Neuronal stem cell (in vitro differentiated cells): ENCODE results near the gene RCOR2. TPM values are rescaled to one million over a fixed set of nuclear protein-coding genes. Genes with fewer than 3 reads are reported as not detected.
"Not testable (repeated sequence)": the region's sequence is repeated elsewhere in the genome, so short reads cannot be mapped to it uniquely, and the experiment has no call there.

Experiments
- DNase-seq: peaks from one replicate; pipeline ENCODE4 v3.0.0-alpha.2; 2013; ENCODE audit warnings: low spot score
- H2AFZ ChIP-seq: one replicate; pipeline ENCODE4 v1.6.1; 2013; ENCODE audit warnings: mild to moderate bottlenecking, low read length, inconsistent platforms
- H2AK5ac ChIP-seq: 2 replicates; pipeline ENCODE4 v1.6.1; 2013; ENCODE audit warnings: low read depth, mild to moderate bottlenecking, inconsistent platforms, low read length, moderate library complexity, mixed read lengths
- H2BK120ac ChIP-seq: 2 replicates; pipeline ENCODE4 v1.6.1; 2013; ENCODE audit warnings: low read depth, mild to moderate bottlenecking, inconsistent platforms, low read length, moderate library complexity, mixed read lengths
- H2BK12ac ChIP-seq: one replicate; pipeline ENCODE4 v1.6.1; 2013; ENCODE audit warnings: low read length, inconsistent platforms
- H2BK15ac ChIP-seq: 2 replicates; pipeline ENCODE4 v1.6.1; 2013; ENCODE audit warnings: mild to moderate bottlenecking, low read length, inconsistent platforms, mixed read lengths
- H2BK5ac ChIP-seq: one replicate; pipeline ENCODE4 v1.6.1; 2013; ENCODE audit warnings: inconsistent platforms, mild to moderate bottlenecking, low read length, moderate library complexity
- H3K14ac ChIP-seq: one replicate; pipeline ENCODE4 v1.6.1; 2013; ENCODE audit warnings: low read length, inconsistent platforms
- H3K18ac ChIP-seq: 2 replicates; pipeline ENCODE4 v1.6.1; 2013; ENCODE audit warnings: low read length, inconsistent platforms
- H3K23ac ChIP-seq: 2 replicates; pipeline ENCODE4 v1.6.1; 2013; ENCODE audit warnings: low read depth, mild to moderate bottlenecking, mixed read lengths, low read length, inconsistent platforms; ENCODE audit not compliant: poor library complexity
- H3K27ac ChIP-seq: replicated peaks from 3 replicates; pipeline ENCODE4 v1.5.1; 2013; ENCODE audit warnings: low read length, inconsistent platforms
- H3K27me3 ChIP-seq, 3 experiments: 2 replicates each; pipeline ENCODE4 v1.6.1; 2013; ENCODE audit warnings: low read length in 3 of 3, mild to moderate bottlenecking in 2 of 3, inconsistent platforms in 1 of 3, low read depth in 1 of 3, mixed read lengths in 1 of 3, moderate library complexity in 1 of 3; ENCODE audit not compliant: control insufficient read depth in 3 of 3, insufficient read depth in 3 of 3
- H3K36me3 ChIP-seq, 2 donors: replicated peaks in 1 of 2; 2 replicates each; pipeline ENCODE4 v1.6.1; 2013; ENCODE audit warnings: low read length in 2 of 2; ENCODE audit not compliant: control insufficient read depth in 2 of 2, insufficient read depth in 2 of 2
- H3K4ac ChIP-seq: 2 replicates; pipeline ENCODE4 v1.6.1; 2013; ENCODE audit warnings: inconsistent platforms, mild to moderate bottlenecking, low read length, moderate library complexity
- H3K4me1 ChIP-seq, 2 donors: 1 replicate in 1 of 2; 2 replicates in 1 of 2; pipeline ENCODE4 v1.6.1; 2013; ENCODE audit warnings: low read length in 2 of 2, low read depth in 1 of 2; ENCODE audit not compliant: control insufficient read depth in 2 of 2, insufficient read depth in 1 of 2
- H3K4me2 ChIP-seq: one replicate; pipeline ENCODE4 v1.6.1; 2013; ENCODE audit warnings: mild to moderate bottlenecking, low read length, inconsistent platforms; ENCODE audit not compliant: insufficient read depth, poor library complexity, severe bottlenecking
- H3K4me3 ChIP-seq, 2 donors: 2 replicates each; pipeline ENCODE4 v1.5.1; 2013; ENCODE audit warnings: low read length in 2 of 2, mild to moderate bottlenecking in 2 of 2, inconsistent platforms in 1 of 2, moderate library complexity in 1 of 2
- H3K79me1 ChIP-seq: one replicate; pipeline ENCODE4 v1.6.1; 2013; ENCODE audit warnings: low read depth, mild to moderate bottlenecking, inconsistent platforms, low read length, moderate library complexity
- H3K9ac ChIP-seq: one replicate; pipeline ENCODE4 v1.6.1; 2013; ENCODE audit warnings: mild to moderate bottlenecking, low read depth, low read length, inconsistent platforms; ENCODE audit not compliant: poor library complexity
- H3K9me3 ChIP-seq, 2 donors: replicated peaks in 1 of 2; 2 replicates each; pipeline versions ENCODE3 to v1.6.1; 2013; ENCODE audit warnings: low read length in 2 of 2, mild to moderate bottlenecking in 2 of 2, inconsistent platforms in 1 of 2, low read depth in 1 of 2, mixed read lengths in 1 of 2, moderate library complexity in 1 of 2; ENCODE audit not compliant: control insufficient read depth in 2 of 2, insufficient read depth in 1 of 2
- H4K8ac ChIP-seq: one replicate; pipeline ENCODE4 v1.6.1; 2013; ENCODE audit warnings: low read depth, mild to moderate bottlenecking, inconsistent platforms, low read length, moderate library complexity
- H4K91ac ChIP-seq: one replicate; pipeline ENCODE4 v1.6.1; 2013; ENCODE audit warnings: low read length, low read depth, mild to moderate bottlenecking, inconsistent platforms; ENCODE audit not compliant: poor library complexity
- WGBS, 2 donors: extraction: QIAGEN DNeasy Blood & Tissue Kit; methylation state at CpG; one replicate each; pipeline ENCODE4 v1.1.7; 2013; ENCODE audit warnings: missing lambda C conversion rate in 2 of 2, mixed read lengths in 1 of 2; ENCODE audit not compliant: insufficient read length in 2 of 2, insufficient replicate concordance in 1 of 2; ENCODE audit errors: extremely low coverage in 2 of 2; 5-methylcytosine and 5-hydroxymethylcytosine counted together
- polyA plus RNA-seq, 2 experiments: library from polyadenylated mRNA; stranded (reverse); fragments of 200-250 nt; gene quantifications; one replicate each; pipeline ENCODE4 v1.2.3, GENCODE V29; 2013

The RCOR2 gene
- polyA plus RNA-seq (2013, experiment 1 of 2), result 74.6 TPM
- polyA plus RNA-seq (2013, experiment 2 of 2), result 74.3 TPM

- peaks cover 19% of the 10 kb centered on the region for H3K79me1 ChIP-seq
- H2BK15ac ChIP-seq, result peak within 1 kb of the TSS; percentile 87
- H4K8ac ChIP-seq, result peak within 1 kb of the TSS; percentile 32
- WGBS, 2 donors, result no CpG with 5 or more reads among the region's 85 CpGs
- peak within 1 kb of the TSS; percentile 81 for H2AFZ ChIP-seq
- peak within 1 kb of the TSS; percentile 98 for H2BK120ac ChIP-seq
- peaks cover 0 to 5% of the 10 kb centered on the region in 2 donors for H3K9me3 ChIP-seq
- H3K36me3 ChIP-seq, result peaks cover 22 to 29% of the 10 kb centered on the region in 2 donors
- peak within 1 kb of the TSS; percentile 100 for H3K18ac ChIP-seq
- H3K4me3 ChIP-seq, result peak within 1 kb of the TSS; percentile 66 to 85
- peak within 1 kb of the TSS; percentile 98 for H3K4ac ChIP-seq
- H4K91ac ChIP-seq, result peak within 1 kb of the TSS; percentile 47
- H3K9ac ChIP-seq, result peak within 1 kb of the TSS; percentile 95
- no peaks in the 10 kb centered on the region for H3K27me3 ChIP-seq
- H3K4me1 ChIP-seq, result peaks cover 34 to 37% of the 10 kb centered on the region in 2 donors
- peak within 1 kb of the TSS; percentile 99 for H2AK5ac ChIP-seq
- H3K4me2 ChIP-seq, result peak within 1 kb of the TSS; percentile 82
- peak within 1 kb of the TSS; percentile 95 for H2BK12ac ChIP-seq
- peak; percentile 83 for DNase-seq
- H2BK5ac ChIP-seq, result peak within 1 kb of the TSS; percentile 99
- peak within 1 kb of the TSS; percentile 94 for H3K27ac ChIP-seq
- peak within 1 kb of the TSS; percentile 95 for H3K14ac ChIP-seq
- H3K23ac ChIP-seq, result peak within 1 kb of the TSS; percentile 90
These were observed at the start of gene RCOR2 for GRCh38 chr11:63916837-63917691. Gene RCOR2 (minus strand): TSS chr11:63917164. CDS start chr11:63916456, 708 bp downstream.

- no peak overlapping the region for H3K4me2 ChIP-seq
- no peak for DNase-seq
- no peak overlapping the region for H2BK15ac ChIP-seq
- no peak overlapping the region for H2AK5ac ChIP-seq
- H3K36me3 ChIP-seq, result no peaks in the 10 kb centered on the region
- no peak overlapping the region for H2BK12ac ChIP-seq
- no peak overlapping the region for H3K4ac ChIP-seq
- H3K27me3 ChIP-seq, result no peaks in the 10 kb centered on the region
- H3K23ac ChIP-seq, result no peak overlapping the region
- H3K14ac ChIP-seq, result no peak overlapping the region
- H3K9me3 ChIP-seq, result peaks cover 0 to 2% of the 10 kb centered on the region in 2 donors
- no peak overlapping the region for H4K91ac ChIP-seq
- H3K18ac ChIP-seq, result no peak overlapping the region
- H4K8ac ChIP-seq, result no peak overlapping the region
- no peak overlapping the region for H3K27ac ChIP-seq
- WGBS, 2 donors, result no CpG with 5 or more reads among the region's 1 CpG
- H2AFZ ChIP-seq, result no peak overlapping the region
- H3K79me1 ChIP-seq, result no peaks in the 10 kb centered on the region
- peaks cover 3 to 10% of the 10 kb centered on the region in 2 donors for H3K4me1 ChIP-seq
- no peak overlapping the region for H2BK120ac ChIP-seq
- H3K4me3 ChIP-seq, result no peak overlapping the region
- H3K9ac ChIP-seq, result no peak overlapping the region
- H2BK5ac ChIP-seq, result no peak overlapping the region
These were observed 49.5 kb upstream of the RCOR2 start for GRCh38 chr11:63966444-63966843.

GRCh38 chr11:63963895-63964294 lies 46.9 kb upstream of the RCOR2 start:
- H3K27me3 ChIP-seq, H3K27ac ChIP-seq, H3K14ac ChIP-seq, H3K4me3 ChIP-seq, H2BK5ac ChIP-seq, H2BK15ac ChIP-seq, H2AK5ac ChIP-seq, H4K91ac ChIP-seq, DNase-seq, H3K36me3 ChIP-seq, H3K9me3 ChIP-seq, H2AFZ ChIP-seq, H3K4me2 ChIP-seq, H3K9ac ChIP-seq, H2BK12ac ChIP-seq, H3K79me1 ChIP-seq, H3K18ac ChIP-seq, H3K4ac ChIP-seq, H2BK120ac ChIP-seq, H4K8ac ChIP-seq, H3K23ac ChIP-seq: not testable (repeated sequence)
- WGBS, 2 donors, result no CpG with 5 or more reads among the region's 4 CpGs
- peaks cover 3 to 11% of the 10 kb centered on the region in 2 donors for H3K4me1 ChIP-seq
